HG02973 (cell line): ENCODE data around the gene LRRC32.

Experiments
- ATAC-seq: cut with Tn5 transposase; IDR thresholded peaks from one replicate; pipeline ENCODE4 v1.9.1; 2021; ENCODE audit warnings: moderate library complexity; ENCODE audit not compliant: unreplicated experiment

LRRC32 gene

DNA sequence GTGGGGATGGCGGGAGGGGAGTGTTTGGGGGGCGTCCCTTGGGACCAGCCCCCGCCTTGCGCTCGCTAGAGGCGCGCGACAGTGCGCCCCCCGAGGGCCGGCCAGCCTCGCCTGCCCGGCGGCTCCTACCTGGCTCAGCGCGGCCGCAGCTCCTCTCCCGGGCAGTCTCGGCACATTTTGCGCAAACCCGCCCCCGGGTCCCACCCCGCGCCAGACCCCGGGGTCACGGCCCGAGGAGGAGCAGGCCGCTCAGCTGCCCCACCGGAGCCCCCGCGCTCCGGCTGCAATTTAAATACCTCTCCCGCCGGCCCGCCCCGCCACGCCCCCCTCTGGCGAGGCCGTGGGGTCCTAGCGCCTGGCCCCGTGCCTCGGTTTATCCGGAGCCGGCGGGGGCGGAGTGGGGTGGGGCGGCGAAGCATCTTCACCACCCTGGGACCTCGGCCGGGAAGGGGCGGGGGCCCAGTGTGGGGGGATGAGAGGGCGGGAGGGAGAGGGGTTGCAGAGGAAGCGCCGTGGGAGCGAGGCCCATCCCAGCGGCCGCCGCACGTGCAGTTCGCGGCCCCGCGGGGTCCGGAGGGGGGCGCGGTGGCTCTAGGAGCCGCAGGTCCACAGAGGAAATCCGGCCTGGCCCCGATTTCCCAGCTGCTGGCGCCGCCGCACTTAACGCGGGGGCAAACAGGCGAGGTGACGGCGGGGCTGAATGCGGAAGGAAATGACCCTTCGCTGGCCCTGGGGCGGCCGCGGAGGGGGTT lies at the start of gene LRRC32:
Gene LRRC32, minus strand, starts transcription at position 263 of the 752 bp plus-strand sequence. CDS start 4,793 bp downstream, outside the sequence.
- ATAC-seq, result no peak

GRCh38 chr11:76719686-76720085 lies 49.1 kb upstream of the LRRC32 start:
- no peak for ATAC-seq

DNA sequence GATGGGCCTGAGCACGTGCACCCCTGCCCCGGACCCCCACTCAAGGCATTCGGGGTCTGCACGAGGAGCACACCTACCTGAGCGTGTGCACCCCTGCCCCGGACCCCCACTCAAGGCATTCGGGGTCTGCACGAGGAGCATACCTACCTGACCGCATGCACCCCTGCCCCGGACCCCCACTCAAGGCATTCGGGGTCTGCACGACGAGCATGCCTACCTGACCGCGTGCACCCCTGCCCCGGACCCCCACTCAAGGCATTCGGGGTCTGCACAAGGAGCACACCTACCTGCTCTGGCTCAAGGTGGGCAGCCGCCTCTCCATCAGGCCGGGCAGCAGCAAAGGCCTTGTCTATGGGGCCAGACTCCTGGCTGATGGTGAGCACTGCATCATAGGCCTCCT lies 48.7 kb upstream of the LRRC32 start:
- no peak for ATAC-seq

- no peak for ATAC-seq
Observed at GRCh38 chr11:76717816-76718215, 47.3 kb upstream of the LRRC32 start.

- ATAC-seq, result no peak
Observed at GRCh38 chr11:76717369-76717768, 46.8 kb upstream of the LRRC32 start.

GRCh38 chr11:76716268-76716667 lies 45.7 kb upstream of the LRRC32 start:
- ATAC-seq, result no peak

DNA sequence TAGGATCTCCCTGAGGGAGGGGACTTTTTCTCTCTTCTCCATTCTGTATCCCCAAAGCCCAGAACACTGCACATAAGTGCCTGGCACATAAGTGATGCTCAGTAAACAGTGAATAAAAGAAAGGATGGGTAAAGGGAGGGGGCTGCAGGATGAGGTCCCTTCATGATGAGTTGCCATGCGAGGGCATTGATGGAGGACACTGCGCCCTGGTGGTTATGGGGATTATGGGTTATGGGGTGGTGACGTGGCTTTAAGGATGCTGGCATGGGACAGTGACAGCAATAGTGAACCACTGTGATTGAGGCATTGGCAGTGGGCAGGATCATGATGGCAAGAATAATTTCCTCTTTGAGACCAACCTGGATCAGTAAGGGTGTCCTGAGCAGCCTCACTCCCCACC lies 43.9 kb upstream of the LRRC32 start:
- no peak for ATAC-seq

GRCh38 chr11:76713499-76713898 lies 43.0 kb upstream of the LRRC32 start:
- ATAC-seq, result no peak

GRCh38 chr11:76712125-76712524 lies 41.6 kb upstream of the LRRC32 start:
- no peak for ATAC-seq

DNA sequence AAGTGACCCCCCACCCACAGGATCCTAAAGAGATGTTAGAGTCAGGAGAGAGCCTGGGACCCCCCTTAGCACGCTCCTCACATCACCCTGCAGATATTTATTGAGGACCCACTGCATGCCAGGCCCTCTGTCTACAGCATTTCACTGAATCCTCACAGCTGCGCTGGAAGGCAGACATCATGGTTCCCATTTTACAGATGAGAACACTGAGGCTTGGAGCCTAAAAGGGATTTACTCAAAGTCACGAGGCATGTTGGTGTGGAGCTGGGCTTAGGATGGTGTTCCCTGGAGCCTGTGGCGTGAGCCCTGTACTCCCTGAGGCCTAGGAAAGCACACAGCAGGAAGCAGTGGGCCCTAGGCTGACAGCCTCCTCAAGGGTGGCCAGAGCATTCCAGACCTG lies 39.2 kb upstream of the LRRC32 start:
- no peak for ATAC-seq

DNA sequence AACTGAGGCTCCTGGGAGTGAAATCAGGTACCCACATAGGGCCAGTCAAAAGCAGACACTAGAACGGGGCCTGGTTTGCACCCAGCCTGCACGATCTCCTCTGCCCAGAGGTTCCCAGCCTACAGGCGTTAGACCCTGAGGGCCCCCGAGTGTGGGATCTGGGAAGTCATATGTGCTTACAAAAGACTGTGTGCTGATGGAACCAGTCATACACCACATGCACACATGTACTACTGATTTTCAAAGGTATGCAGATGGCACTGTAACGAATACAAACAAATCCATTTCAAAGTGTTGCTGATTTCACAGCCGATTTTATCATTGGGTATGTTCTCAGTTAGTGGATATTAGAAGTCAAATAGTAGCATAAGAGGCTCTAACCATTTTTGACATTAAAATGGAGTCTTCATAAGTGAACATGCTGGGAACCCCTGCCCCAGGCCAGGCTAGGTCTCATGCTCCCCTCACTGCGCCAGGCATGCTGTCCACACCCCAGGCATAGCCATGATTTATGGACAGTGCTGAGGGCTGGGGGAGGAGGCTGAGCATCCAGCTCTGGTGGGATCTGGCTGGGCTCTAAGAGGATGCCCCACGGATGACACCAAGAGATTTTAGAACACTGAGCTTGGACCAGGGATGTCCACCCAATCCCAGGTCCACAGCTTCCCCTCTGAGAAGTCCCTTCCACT lies 38.6 kb upstream of the LRRC32 start:
- ATAC-seq, result no peak

GRCh38 chr11:76707293-76707825 lies 36.8 kb upstream of the LRRC32 start:
- no peak for ATAC-seq

GRCh38 chr11:76706667-76707066 lies 36.1 kb upstream of the LRRC32 start:
- ATAC-seq, result no peak

DNA sequence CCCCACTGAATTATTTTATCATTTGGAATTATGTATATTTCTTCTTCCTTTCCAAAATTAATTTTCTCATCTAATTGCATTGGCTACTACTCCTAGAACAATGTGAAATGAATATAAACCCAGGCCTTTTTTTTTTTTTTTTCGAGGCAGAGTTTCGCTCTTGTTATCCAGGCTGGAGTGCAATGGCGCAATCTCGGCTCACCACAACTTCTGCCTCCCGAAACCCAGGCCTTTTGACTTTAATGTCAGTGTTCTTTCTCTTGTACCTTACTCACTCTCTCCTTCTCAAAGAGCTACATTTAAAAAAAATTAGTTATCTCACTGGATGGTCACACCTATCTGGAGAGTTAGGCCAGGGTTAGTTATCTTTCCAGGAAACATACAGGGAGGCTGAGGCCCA lies 35.3 kb upstream of the LRRC32 start:
- ATAC-seq, result no peak

GRCh38 chr11:76704171-76704948 lies 33.8 kb upstream of the LRRC32 start:
- no peak for ATAC-seq

DNA sequence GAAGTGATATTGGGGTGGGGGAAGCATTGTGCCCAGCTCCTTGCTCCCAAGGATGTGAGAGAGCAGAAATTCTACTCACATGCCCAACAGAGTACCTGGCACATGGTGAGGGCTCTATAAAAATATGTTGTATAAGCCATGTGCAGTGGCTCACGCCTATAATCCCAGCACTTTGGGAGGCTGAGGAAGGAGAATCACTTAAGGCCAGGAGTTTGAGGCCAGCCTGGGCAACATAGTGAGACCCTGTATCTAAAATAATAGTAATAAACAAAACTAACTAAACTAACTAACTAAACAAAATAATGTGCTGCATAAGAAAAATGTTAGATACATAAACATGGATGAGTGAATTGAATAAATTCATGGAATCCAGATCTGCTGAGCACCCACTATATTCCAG lies 33.2 kb upstream of the LRRC32 start:
- no peak for ATAC-seq

GRCh38 chr11:76702336-76703128 lies 32.0 kb upstream of the LRRC32 start:
- ATAC-seq, result no peak

- ATAC-seq, result no peak
Observed at GRCh38 chr11:76701294-76702040, 30.9 kb upstream of the LRRC32 start.

DNA sequence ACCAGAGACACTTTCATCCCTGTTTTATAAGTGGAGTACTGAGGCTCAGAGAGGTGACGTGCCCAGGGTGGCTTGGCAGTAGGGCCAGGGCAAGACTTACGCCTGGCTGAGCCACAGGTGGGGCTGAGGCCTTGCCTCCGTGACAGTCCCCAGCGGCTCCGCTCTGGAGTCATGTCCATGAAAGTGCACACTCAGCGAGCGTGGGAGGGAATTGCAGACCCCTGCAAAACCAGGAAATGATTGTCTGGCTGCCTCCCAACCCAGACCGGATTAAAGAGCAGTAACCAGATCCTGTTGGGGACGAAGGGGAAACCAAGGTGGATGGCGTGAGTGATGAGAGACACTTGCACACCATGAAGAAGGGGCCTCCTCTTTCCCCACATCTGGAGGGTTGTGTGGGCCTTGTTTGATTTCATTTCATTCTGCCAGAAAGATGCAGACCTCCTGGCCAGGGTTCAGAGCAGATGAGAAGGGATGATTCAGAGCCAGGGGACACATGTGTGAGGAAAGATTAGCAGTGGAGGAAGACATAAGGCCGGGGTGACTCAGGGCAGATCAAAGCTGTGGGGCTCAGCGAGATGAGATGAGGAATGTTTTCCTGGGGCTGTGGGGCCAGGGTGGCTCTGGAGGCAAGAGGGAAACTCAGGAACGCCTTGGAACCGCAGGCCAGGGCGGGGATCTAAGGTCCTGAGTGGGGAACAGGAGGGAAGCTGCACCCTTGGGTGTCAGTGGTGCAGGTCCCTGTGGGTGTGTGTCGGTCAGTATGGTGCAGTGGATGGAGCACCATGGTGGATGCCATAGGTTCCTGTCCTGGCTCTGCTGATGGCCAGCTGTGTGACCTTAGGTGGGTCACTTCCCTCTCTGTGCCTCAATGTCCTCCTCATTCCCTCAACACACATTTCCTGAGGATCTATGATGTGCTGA lies 29.9 kb upstream of the LRRC32 start:
- no peak for ATAC-seq
